ENCODE data around the gene CPN2.
A peak's percentile ranks its signal among the peaks of the same experiment; 100 is the strongest.

The CPN2 gene

DNA sequence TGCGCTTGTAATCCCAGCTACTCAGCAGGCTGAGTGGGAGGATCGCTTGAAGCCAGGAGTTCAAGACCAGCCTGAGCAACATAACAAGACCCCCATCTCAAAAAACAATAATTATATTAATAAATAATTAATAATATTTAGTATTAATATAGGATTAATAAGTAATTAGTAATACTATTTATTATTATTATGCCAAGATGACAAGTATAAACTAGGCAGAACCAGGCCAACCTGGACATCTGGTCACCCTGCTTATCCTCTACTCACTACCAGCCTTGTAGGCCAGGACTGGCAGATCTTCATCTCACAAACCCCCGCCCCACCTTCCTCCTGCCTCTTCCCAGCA is 429 bp downstream of the CPN2 start:
- DNase-seq = no peak

GRCh38 chr3:194348354-194348753 is 2.8 kb downstream of the CPN2 start:
- no peak for DNase-seq

DNA sequence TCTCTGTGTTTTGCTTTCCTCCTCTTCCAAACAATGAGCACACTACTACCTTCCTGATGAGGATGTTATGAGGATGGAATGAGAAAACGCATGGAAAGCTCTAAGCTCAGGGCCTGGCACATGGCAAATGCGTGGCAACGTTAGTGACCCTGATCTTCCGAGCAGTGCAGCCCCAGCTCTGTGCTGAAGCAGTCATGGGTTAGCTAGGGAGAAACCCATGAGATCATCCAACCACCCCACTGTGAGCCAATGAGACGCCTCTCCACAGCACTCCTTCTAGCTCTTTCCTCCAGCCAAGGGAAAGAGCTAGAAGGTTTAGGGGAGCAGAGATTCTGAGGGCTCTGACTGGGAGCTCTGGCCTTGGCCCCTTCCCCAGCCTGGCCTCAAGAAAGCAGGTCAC is 4.5 kb downstream of the CPN2 start:
- DNase-seq = no peak

DNA sequence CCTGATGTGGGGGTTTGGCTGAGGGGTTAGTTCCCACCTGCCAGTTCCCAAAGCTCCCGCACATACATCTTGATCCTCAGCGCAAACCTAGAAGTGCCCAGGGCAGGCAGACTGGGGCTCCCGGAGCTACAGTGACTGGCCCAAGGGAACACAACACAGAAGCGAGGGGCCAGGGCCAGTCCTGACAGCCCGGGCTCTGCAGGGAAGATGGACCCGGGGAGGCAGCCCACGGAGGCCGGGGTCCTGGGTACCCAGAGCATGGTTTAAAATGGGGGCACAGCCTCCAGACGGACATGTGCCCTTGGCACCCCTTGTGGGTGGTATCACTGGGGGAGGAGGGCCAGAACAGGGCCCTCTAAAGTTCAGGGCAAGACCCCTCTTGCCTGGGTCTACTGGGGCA is 5.1 kb downstream of the CPN2 start:
- DNase-seq = no peak

DNA sequence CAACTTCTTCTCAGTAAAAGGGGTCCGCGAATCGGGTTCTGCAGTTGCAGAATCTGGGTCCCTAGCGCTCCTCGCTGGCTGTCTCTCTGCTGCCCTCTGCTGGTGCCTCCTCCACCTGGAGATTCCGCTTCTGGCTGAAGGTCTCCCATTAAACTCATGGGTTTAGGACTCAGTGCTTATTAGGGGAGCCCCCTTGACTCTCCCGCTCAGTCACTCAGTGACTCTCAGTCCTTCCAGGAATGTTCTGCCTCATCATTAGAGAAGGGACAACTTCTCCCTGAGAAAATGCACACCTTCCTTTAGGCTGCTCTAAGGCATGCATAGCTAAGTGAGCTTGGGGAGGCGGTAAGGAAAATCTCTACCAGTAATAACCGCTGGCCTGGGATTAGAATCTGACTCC is 7.1 kb downstream of the CPN2 start:
- peak; percentile 72 for DNase-seq

GRCh38 chr3:194343561-194343893 is 7.6 kb downstream of the CPN2 start:
- no peak for DNase-seq

DNA sequence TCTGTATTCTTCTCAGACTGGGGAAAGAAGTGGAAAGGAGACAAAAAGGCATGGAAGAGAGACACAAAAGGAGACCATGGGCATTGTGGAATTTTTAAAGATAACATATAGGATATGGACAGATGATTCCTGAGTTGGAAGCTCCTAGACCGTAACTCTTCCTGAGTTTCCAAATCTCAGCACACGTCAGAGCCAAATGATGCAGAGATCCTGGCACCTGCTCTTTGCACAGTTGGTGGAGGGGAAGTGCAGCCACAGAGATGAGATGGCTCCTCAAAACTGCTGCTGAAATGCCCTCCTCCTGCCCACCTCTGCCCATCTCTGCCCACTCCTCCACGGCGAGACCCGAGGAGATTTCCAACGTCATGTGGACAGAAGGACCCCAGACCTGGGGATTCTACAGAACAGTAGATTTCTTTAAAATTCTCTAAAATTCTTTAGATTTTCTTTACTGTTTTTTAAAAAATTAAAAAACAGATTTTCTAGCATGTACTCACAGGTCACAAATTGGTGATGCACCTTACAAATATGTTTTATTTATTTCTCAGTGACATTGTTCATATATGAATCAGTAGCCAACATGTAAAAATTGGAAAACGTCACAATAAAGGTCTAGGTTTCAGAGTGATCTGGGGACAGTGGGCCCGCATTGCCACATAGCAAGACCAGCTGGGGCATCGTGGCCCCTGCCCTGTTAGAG is 8.1 kb downstream of the CPN2 start:
- DNase-seq = no peak

DNA sequence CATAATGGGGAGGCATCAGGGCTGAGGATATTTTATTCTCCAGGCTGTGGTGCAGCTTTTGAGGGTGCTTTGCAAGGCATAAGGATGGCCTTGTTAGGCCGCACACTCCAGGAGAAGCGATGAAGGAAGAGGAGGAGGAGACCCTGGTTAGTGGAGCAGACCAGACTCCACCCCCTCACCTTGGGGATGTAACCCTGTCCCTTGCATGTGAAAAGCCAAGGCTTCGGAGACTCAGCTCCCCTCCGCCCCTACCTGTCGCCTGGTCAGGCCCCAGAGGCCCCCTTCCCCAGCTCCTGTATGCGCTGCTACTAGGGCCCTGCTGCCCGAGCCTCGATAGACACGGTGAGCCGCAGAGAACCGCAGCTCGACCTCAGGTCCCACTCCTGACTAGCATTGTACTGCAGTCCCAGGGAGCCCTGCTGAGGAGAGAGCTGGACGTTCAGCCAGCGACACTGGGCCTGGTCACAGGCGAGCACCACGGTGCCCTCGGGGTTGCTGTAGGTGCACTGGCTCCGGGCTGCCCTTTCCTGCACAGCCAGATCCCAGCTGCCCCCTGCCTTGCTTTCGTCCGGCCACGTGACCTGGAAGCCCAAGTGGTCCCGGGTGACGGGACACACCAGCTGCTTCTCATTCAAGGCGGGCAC is 10.2 kb downstream of the CPN2 start:
- no peak for DNase-seq

- DNase-seq = no peak
These were observed 11.3 kb downstream of the CPN2 start for GRCh38 chr3:194339840-194340239.

- DNase-seq = no peak
These were observed 11.8 kb downstream of the CPN2 start for GRCh38 chr3:194339356-194339755.

DNA sequence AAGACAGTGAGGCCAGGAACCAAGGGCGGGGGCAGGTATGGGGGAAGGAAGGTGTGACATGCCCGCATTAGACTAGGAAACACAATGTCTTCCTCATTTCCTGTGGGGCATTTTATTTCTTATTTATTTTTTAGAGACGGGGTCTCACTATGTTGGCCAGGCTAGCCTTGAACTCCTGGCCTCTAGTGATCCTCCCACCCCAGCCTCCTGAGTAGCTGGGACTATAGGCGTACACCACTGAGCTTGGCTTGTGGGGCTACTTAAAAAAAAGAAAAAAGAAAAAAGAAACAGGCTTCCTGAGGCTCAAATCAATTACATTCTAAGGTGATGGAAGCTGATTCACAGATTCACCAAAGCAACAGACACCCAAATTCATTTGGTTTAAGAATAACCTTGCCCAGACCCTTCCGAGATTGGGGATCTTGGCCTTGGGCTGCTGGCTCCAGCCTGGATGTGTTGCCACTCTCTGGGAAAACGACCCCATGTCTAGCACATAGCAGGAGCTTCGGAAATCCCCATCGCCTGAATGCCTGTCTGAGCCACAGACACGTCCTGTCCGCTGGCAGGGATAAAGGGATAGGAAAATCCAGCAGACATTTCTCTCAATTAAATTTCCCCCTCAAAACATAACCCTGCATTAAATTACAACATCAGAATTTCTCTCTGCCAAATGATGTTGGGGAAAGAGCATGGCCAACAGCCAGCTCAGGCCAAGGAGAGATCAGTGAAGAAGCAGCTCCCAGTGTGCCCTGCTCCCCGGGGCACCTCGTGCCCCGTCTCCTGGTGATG is 13.0 kb downstream of the CPN2 start:
- DNase-seq = no peak

- no peak for DNase-seq
These were observed 14.3 kb downstream of the CPN2 start for GRCh38 chr3:194336601-194337355.

GRCh38 chr3:194333981-194334320 is 17.2 kb downstream of the CPN2 start:
- DNase-seq = no peak

- DNase-seq = no peak
These were observed 17.7 kb downstream of the CPN2 start for GRCh38 chr3:194333212-194333980.

DNA sequence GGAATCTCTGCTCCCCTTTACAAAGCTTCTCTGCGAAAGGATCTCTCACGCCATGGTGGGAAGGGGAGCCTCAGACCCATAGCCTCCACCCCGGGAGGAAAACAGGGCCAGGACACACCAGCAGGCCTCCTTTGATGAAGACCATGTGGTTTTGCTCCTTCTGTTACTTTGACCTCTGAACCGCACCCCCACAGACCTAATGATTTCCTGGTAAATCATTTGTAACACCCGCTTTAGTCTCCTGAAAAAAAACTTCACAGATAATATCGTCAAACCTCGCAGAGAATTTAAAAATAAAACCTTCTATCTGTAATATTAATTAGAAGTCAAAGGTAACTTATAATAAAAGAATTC is 18.3 kb downstream of the CPN2 start:
- DNase-seq = no peak

- DNase-seq = no peak
These were observed 20.5 kb downstream of the CPN2 start for GRCh38 chr3:194330579-194330978.

DNA sequence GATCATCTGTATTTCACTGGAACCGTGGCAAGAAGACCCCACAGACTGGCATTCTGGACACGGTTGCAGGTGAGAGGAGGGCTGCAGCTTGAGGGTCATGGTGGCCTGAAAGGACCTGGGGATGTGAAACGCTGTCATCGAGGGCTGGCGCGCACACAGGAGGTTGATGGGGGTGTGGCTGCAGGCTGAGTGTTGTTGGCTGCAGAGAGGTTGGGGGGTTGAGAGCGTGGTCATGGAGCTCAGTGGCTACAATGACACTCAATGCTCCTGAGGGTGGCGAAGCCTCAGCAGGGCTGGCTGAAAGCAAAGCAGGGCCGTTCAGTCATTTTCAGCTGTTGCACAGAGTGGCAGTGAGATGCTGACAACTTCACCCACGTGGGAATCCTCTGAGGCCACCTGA is 21.0 kb downstream of the CPN2 start:
- DNase-seq = no peak

DNA sequence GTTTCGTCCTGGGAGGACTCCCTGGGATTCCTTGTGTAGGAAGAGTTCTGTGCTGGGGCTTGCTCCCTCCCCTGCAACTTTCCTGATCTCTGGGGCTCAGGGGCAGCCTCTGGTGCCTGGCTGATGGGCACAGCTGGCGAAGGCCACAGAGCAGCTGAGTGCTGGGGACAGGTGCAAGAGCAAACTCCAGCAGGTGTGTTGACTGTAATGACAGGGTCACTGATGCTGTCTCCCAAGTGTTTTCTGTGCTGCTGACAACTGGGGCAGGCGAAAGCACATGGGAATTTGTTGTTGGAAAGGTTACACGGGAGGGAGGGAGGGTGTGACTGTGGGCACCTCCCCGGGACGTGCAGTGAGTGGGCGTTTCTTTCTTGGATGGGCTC is 21.6 kb downstream of the CPN2 start:
- no peak for DNase-seq

DNA sequence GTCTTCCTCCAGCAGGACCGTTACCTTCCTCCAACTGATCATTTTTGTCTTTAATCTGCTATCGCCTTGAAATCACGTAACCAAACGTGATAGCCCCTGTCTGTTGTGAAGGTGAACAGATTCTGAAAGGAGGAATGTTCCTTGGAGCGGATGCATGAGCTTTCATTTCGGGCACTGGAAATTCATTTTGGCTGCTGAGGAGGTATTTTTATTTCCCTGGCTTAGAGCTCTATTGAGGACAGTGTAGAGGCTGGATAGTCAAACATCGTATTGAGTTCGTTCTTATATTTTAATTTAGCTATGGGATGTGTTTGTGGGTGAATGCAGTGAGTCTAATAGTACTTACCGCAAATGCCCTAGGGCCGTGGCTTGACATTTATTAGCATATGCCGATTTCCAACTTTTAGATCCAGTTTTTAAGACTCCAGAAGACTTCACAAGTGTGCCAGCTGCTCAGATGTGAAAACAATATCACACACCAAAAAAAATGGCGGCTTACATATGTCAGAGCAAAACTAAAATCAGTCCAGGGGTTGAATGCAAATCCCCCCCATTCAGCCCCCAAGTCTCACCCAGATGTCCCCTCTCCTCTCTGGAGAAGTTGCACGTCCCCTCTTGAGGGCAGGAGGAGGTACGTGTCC is 22.1 kb downstream of the CPN2 start:
- DNase-seq = no peak

DNA sequence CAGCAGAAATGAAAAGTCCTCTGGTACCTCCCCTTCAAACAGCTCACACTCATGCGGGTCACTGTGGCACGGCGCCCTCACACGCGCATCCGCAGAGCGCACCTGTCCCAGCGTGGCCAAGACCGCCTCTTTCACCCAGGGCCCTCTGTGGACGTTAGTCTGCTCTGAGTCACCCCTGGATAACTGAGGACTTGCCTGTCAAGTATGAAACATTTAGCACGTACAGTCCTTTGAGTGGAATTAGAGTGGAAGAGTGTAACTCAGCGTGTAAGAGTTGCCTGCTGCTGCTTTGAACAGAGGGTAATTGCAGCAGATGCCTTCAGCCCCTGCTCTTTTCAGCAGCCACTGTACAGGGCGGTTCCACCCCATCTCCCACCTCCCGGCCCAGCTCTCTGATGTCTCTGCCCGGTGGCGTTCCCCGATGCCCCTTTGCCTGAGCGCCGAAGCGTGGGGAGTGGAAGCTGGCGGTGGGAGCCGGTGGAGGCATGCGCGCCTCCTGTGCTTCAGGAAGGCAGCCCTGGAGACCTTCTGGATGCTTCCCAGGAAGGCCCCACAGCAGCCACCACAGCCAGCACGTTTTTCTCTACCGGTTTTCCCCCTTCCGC is 23.0 kb downstream of the CPN2 start:
- no peak for DNase-seq

DNA sequence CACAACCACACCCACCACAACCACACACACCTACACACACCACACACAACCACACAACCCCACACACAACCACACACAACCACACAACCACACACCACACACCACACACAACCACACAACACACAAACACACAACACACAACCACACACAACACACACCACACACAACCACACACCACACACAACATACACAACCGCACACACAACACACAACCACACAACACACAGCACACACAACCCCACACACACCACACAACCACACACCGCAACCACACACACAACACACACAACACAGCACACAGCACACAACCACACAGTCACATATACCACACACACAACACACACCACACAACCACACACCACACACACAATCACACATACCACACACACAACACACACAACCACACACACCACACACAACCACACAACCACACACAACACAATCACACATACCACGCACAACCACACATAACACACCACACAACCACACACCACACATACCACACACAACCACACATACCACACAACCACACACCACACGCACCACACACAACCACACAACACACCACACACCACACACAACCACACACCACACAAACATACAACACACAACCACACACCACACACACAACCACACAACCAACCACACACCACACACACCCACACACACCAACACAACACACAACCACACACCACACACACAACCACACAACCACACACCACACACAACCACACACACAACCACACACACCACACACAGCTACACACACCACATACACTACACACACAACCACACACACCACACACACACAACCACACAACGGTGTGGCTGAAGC is 23.7 kb downstream of the CPN2 start:
- no peak for DNase-seq

- no peak for DNase-seq
These were observed 24.2 kb downstream of the CPN2 start for GRCh38 chr3:194326968-194327217.
